Right ventricle myocardium superior (tissue), 1 donor: ENCODE data around the gene KIF26B. TPM values are rescaled to one million over a fixed set of nuclear protein-coding genes. Genes with fewer than 3 reads are reported as not detected.

ENCODE experiments used
- ATAC-seq: fragments of 200-7000 bp; cut with Tn5 transposase; one replicate; pipeline ENCODE4 v1.9.1; 2020; ENCODE audit warnings: mild to moderate bottlenecking; ENCODE audit not compliant: poor library complexity
- DNase-seq: peaks from one replicate; pipeline ENCODE4 v3.0.0-alpha.2; 2020
- intact Hi-C: fragments of 100-400 bp; cut with DNase I; formaldehyde crosslinking; loops from one replicate; pipeline ENCODE4 v1.11.2; 2022
- total RNA-seq: library from RNA; stranded (reverse); fragmentation: NEBNext Ultra II Directional; extraction: Animal tissue kit (Norgen Biotek cat#: 25700); gene quantifications from one replicate; pipeline ENCODE4 v1.2.1, GENCODE V29; 2021
- donor health status: DM: no; HTN: yes; CAD: no; lungs with severe emphysema.

Gene KIF26B
- total RNA-seq, 1 donor from 2014 or later, result 2.4 TPM

DNA sequence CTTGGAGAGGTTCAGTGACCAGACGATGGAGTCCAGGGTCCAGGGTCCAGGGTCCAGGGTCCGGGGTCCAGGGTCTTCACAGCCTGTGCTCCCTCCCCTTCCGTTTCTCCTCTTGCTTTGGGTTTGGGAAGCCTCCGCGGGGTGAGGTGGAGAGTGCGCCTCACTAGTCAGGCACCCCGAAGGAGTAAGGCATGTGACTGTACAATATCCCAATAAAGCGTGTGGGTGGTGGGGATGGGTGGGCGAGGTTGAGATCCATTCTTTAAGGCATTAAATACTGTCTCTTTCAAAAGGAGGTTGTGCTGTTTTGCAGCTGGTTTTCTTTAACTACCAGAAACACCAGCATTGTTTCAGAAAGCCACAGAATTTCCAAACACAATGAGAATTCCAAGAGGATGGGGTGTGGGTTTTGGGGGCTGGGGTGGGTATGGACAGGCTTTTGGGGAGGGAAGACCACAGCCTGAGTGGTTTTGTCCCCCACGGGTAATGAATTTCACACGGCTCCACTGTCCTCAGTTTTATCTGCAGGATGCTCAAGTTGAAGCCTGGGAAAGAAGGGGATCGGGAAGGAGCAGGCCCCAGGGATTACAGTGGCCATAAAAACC, 65.7 kb downstream of the KIF26B start:
- intact Hi-C loops, result no loop called here
- DNase-seq (no peak), ATAC-seq (no peak)

DNA sequence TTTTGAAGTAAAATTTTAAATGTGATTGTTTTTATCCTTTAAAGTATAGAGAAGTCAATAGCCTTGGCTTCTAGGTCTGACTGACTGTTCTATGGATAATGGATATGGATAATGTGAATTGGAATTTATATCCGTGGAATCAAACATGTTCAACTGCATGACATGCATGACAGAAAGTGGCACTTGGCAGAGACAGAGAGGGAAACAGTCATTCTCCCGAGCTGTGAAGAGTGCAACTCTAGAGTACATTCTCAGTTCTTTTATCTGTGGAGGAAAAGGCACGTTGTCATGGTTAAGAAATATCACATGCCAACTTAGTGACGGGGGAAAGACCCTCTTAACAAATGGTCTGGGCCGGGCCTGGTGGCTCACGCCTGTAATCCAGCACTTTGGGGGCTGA, 67.0 kb downstream of the KIF26B start:
- intact Hi-C loops, result no loop called here
- ATAC-seq, result no peak
- no peak for DNase-seq

DNA sequence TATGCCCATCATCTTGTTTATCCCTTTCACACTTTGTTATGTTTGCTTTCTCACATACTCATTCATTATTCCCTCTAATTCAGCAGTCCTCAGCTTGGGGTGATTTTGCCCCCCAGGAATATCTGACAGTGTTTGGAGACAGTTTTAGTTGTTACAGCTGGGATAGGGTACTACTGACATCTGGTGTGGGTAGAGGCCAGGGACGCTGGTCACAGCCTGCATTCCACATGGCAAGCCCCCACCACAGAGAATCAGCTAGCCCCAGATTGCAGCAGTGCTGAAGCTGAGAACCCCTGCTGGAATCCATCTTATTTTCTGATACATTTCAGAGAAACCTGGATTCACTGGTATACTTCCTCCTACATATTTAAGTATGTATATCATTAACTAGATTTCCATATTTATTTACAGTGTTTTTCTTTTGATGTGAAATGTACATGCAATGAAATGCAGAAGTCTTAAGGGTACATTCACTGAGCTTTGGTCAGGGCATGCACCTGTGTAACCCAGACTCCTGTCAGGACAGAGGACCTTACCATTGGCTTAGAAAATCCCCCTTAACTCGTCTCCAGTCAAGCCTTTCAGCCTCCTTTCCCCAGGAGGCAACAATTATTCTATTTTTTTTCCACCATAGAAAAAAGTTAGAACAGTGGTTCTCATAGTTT, 68.3 kb downstream of the KIF26B start:
- no peak for ATAC-seq
- intact Hi-C loops, result no loop called here
- no peak for DNase-seq

DNA sequence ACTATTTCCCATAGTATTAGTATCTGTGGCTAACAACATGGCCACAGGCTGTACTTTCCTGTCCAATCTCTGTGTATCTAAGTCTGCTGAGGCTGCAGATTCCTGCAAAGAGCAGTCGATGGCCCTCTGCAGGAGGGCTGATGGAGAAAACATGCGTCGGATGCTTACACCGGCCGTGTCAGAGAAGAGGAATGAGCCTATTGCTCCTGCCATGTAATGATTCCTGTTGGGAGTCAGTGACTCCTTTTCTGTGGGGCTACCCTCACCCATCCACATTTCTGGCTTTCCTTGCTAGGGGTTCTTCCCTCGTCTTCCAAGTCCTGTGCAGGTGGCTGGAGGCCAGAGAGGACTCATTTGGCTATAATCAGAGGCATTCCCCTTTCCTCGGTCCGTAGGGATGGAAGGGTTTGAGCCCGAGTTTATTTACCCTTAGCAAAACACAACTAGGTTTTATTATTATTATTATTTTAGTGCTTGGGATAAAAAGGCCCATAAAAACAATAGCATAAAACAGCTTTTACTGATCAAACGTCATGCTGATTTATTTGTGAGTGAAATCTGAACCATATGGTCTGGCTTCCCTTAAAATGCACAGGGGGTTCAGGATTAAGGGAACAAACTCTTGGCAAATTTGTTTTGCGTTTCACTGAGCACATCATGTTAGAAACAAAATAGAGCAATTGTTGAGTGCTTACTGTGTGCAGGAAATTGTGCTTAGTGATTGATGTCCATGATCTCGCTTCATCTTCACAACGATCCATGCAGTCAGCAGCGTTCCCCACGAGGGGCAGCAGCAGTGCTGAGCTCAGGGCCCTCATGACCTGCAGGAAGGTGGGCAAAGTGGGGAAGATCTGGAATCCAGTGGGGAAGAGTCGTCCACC, 70.8 kb downstream of the KIF26B start:
- ATAC-seq (no peak), DNase-seq (no peak)
- intact Hi-C loops, result no loop called here

DNA sequence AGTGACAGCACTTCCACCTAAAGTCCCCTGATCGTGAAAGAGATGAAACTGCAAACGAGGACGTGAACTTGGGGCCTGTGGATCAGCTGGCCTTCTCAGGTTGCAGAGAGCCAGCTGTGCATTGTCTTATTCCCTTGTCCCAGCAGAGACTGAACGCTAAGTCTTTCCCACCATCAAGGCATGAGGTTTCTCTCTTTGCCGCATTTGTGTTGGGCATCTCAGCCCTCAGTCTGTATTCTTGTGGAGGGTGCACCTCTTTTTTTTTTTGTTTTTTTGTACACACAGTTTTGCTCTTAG, 71.4 kb downstream of the KIF26B start:
- no peak for ATAC-seq
- intact Hi-C loops, result no loop called here
- DNase-seq, result no peak

DNA sequence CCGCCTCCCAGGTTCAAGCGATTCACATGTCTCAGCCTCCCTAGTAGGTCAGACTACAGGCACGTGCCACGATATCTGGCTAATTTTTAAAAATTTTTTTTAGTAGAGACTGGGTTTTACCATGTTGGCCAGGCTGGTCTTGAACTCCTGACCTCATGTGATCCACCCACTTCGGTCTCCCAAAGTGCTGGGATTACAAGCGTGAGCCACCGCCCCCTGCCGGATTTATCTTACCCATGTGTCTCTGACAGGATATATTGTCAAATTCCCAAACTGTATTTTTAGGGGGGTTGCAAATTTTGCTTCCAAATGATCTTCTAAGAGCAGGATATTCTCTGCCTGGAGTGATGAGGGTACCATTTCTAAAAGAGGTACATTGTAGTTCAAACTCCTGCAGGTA, 74.3 kb downstream of the KIF26B start:
- DNase-seq, result no peak
- intact Hi-C loops, result no loop called here
- no peak for ATAC-seq

DNA sequence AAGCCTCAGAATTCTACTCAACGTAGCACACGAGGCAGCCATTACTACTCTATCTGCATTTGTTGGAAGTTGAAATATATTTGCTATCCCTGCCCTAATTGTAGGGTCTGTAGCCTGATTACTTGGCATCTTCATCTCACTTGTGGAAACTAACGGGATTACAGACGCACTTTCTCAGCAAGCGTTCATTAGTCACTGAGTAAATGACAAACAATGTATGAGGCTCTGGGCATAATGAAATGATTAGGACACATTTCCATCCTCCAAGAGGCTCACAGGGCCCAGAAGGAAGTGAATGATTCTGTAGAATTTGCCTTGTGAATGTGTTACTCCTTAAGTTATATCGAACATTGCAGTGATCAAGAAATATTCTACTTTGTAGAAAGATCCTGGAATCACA, 78.1 kb downstream of the KIF26B start:
- no peak for DNase-seq
- intact Hi-C loops, result no loop called here
- ATAC-seq, result no peak

DNA sequence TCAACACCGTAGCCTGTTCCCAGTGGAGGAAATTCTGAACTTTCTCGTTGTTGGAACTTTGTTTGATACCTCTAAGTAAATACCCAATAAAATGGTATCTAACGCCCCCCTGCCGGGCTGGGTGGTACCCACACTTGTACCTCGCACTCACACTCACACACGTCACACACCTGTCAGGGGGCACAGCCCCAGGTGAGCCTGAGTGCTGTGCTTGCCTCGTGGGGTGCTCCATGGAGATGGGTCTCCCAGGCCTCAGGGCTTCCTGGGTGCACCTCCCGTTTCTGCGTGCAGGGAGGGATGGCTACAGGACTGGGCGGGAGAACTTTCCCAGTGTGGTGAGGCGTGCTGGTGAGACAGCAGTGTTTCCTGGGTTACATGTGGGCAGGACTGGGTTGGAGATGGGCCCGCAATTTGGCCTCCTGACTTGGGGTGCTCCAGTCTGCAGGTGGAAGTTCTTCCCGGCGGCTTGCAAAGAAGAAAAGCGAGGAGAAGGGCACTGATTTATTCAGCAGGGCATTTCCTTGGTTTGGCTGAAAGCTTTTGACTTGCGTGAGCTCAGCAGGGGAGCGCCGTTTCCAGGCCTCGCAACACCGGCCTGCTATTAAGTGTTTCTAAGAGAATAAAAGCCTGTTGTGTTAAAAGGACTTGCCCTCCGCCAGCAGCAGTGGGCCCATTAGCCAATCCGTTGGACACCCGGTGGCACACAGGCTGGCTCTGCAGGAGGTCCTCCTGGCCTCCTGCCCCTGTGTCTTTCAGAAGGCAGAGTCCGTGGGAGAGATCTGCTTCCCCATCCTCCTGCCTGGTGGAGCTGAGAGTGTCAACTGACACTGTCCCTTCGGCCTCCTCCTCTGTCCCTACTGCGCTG, 79.7 kb downstream of the KIF26B start:
- no peak for DNase-seq
- no peak for ATAC-seq
- intact Hi-C loops, result no loop called here

DNA sequence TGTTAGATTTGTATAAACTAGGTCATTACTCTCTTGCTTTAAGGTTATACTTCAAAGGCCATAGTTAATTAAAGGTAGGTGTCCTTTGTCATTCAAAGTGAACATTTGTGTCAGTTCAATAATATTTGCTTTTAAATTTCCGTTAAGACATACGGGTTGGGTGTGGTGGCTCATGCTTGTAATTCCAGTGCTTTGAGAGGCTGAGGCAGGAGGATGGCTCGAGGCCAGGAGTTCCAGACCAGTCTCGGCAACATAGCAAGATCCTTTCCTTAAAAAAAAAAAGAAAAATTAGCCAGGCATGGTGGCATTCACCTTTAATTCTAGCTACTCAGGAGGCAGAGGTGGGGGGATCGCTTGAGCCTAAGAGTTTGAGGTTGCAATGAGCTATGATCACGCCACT, 80.4 kb downstream of the KIF26B start:
- intact Hi-C loops, result no loop called here
- no peak for ATAC-seq
- DNase-seq, result no peak

DNA sequence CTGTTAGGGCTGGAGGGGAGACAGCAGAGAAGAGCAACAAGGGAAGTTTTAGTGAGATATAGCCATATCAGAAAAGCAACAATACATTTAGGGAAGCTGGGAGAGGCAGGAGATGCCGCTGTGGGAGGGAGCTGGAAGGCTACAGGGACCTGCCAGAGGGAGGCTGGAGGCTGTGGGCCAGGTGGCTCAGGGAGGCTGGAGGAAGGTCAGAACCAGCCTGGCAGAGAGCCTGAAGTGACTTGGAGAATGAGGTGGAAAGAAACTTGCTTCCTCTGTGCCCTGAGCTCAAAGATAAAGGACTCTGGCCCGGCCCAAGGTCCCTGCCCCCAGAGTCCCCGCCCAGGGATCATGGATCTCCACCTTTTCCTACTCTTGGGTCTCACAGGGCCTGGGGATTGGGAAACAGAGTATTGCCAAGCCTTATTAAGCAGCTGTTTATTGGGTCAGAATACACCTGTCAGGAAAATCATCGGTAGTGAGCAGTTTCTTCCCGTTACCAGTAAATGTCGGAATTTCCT, 85.9 kb downstream of the KIF26B start:
- DNase-seq, result no peak
- ATAC-seq, result no peak
- intact Hi-C loops, result no loop called here

DNA sequence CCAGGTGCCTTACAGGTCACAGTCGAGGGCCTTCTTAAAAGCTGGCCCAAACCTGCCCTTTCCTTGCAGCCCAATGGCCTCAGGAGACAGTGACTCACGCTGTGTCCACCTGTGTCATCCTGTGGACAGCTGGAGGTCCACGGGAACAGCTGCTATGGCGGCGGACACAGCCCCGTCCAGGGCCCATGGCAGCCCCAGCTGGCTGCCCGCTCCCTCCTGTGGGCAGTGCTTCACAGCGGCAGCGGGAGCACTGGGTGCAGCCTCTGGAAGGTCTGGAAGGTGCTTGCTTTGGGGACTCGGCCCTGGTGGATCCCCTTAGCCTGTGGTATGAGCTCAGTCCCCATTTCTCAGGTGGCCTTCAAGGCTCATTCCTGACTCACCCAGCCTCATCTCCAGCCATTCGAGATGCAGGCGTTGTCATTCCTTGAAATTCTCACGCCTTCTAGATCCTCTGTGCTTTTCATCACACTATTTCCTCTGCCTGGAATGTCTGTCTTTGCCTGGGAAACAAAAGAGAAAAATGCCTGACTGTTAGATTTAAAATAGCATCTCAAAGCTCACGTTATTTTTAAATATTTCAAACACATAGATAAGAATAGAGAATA, 86.8 kb downstream of the KIF26B start:
- ATAC-seq, result no peak
- DNase-seq, result no peak
- intact Hi-C loops, result no loop called here

DNA sequence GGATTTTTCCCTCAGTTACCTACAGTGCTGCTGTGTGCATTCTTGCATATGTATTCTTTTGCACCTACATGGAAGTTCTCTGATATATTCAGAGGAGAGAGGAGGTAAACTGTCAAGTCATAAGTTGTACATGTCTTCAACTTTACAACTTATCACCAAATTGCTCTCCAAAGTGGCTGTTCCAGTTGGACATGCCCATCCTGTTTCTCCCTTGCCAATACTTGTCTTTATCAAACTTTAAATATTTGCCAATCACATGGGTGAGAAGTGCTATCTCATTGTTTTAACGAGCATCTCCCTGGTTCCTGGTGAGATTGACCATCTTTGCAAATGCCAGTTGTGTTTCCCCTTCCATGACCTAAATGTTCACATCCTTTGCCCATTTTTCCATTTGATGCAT, 88.2 kb downstream of the KIF26B start:
- ATAC-seq, result no peak
- intact Hi-C loops, result no loop called here
- DNase-seq, result no peak

DNA sequence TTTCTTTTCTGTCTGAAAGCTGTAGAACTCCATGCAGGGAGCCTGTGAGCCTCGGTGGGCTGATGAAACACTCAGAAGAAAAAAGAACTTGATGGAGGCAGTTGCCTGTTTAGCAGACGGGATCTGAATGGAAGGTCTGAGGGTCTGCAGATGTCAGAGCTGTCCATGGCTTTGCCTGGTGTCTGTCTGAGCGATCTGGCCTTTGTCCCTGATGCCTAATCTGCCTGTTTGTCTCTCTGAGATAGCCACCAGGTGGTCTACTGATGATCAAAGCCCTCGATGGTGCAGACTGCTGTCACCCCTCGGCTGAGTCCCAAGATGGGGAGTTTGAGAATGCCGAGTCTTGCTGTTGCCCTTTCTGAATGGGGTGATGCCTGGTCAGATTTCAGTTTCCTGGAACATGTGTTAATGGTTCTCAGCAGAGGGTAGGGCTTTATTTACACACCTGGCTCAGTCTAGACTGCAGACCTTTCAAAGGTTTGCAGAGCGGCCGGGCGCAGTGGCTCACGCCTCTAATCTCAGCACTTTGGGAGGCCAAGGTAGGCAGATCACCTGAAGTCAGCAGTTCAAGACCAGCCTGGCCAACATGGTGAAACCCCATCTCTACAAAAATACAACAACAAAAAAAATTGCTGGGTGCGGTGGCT, 90.4 kb downstream of the KIF26B start:
- no peak for DNase-seq
- ATAC-seq, result no peak
- intact Hi-C loops, result no loop called here

DNA sequence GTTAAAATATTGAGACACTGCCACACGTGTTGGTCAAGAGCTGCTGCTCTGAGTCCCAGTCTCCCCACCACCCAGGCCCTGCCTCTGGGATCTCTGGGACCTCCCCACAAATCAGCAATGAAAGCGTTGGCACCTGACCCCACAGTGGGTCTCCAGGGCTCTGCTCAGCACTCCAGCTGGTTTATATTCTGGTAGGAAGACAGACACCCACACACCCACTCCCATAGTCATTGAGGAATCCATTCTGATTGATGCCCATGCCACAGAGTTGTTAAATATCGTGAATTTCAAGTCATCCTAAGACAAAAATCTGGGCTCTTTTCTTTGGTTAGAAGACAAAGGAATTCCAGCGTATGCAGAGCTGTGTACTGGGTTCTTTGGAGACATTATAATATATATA, 91.6 kb downstream of the KIF26B start:
- DNase-seq, result no peak
- intact Hi-C loops, result no loop called here
- ATAC-seq, result no peak

DNA sequence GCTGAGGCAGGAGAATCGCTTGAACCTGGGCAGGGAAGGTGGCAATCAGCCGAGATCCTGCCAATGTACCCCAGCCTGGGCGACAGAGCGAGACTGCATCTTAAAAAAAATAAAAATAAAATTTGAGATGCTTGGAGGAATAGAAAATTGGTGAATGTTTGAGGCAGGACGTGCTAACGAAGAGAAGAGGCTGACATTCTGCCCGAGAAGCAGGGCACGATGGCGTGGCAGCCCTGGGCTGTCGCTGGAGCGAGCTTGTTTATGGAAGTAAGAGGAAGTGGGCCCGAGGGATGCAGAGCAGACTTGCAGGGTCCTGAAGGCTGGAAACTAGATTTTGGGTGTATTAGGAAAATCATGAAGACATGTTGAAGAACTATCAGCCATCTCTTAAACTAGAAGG, 92.6 kb downstream of the KIF26B start:
- DNase-seq (no peak), ATAC-seq (no peak)
- intact Hi-C loops, result no loop called here

DNA sequence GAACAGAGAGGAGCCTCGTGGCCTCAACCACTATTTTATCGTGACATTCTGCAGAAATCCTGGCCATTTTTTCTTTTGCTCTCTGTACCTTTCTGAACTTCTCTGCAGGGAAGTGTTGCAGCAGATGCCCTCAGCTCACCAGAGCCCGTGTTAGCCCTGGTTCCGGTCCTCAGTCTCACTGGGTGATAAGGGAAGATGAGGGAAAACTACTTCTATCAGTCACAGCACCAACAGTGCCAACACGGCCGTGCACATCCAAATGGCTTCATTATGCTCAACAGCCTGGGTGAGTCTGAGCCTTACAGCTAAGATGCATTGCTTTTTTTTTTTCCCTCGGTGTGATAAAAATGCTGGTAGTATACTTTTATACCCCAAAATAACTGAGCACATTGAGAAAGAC, 93.0 kb downstream of the KIF26B start:
- intact Hi-C loops, result no loop called here
- no peak for DNase-seq
- no peak for ATAC-seq

DNA sequence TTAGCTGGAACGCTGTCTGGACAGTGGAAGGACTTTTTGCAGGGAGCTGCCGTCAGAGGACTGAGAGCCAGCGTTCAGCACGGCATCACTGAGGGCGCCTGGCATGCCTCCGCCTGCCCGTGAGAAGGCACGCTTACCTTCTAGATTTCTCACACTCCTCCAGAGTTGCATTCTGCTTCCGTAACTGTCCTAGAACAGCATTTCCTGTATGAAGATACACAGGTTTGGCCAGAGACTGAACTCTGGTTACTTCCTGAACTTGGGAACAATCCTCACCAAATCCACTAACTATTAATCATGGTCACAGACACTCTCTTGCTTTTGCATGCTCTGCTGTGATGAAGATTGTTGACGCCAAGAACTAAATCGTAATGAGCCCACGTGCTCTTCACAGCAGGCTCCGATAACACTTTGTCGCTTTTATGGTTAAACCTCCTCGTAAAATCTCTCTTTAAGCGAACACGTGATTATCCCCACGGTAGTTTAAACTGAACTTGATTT, 93.5 kb downstream of the KIF26B start:
- intact Hi-C loops, result no loop called here
- DNase-seq (no peak), ATAC-seq (no peak)

DNA sequence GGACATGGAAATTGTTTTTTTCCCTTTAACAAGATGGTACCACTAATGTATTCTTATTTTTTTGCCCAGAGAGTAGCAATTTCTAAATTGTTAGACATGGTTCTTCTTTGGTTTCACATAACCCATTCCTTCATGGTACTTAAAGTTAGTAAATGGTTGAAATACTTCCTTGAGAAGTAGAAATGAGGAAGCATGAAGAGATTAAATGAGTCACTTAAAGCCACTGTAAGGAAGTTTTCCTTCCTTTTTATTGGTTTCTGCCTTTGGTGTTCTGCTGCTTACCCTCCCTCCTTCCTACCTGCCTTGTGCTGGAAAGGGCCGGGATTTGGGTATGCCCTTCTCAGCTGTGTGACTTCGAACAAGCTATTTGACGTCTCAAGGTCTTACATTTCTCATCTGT, 101.0 kb downstream of the KIF26B start:
- ATAC-seq (no peak), DNase-seq (no peak)
- intact Hi-C loops, result no loop called here
